ENCODE data around the gene SORBS1. TPM values are rescaled to one million over a fixed set of nuclear protein-coding genes. Genes with fewer than 3 reads are reported as not detected.

The SORBS1 gene
- total and polyA plus RNA-seq, 2 experiments from 2014 or later: 11.0 to 20.6 TPM

DNA sequence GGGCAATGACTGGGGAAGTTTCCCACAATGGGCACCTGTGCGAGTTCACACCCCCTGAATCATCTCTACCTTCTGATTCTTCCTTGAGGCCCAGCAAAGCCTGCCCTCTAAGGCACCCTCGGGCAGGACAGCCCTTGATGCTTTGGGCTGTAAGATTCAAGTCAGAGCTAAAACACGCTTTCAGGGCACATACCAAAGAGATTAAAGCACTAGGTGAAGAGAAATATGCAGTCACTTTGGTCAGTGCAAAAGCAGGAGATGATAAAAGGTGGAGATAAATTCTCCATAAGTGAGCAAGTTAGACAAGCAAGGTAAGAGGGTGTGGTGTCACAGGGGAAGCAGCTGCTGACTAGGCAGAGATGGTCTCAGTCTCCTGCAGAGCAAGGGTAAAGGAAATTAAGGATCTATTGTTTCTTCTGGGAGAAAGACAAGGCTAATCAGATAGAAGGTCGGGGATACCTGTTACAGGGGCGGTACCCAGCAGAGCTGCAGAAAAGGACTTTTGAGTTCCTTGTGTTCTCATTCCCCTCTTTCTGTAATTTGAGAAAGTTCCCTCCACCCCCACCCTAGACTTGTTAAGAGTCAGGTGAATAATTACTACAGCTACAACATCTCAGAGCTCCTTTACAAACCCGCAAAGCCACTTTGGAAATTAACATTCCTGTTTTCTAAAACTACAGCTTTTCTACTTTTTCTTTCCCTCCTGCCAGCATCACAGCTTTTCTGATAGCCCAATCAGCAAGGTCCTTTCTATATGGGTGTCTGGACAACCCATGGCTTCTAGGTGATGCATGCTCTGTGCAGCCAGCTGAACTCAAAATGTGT, 296.7 kb downstream of the SORBS1 start:
- TF ChIP-seq, protein P1, sequence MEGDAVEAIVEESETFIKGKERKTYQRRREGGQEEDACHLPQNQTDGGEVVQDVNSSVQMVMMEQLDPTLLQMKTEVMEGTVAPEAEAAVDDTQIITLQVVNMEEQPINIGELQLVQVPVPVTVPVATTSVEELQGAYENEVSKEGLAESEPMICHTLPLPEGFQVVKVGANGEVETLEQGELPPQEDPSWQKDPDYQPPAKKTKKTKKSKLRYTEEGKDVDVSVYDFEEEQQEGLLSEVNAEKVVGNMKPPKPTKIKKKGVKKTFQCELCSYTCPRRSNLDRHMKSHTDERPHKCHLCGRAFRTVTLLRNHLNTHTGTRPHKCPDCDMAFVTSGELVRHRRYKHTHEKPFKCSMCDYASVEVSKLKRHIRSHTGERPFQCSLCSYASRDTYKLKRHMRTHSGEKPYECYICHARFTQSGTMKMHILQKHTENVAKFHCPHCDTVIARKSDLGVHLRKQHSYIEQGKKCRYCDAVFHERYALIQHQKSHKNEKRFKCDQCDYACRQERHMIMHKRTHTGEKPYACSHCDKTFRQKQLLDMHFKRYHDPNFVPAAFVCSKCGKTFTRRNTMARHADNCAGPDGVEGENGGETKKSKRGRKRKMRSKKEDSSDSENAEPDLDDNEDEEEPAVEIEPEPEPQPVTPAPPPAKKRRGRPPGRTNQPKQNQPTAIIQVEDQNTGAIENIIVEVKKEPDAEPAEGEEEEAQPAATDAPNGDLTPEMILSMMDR (IDR thresholded peaks at IDR 0.05; ENCODE audit: low read depth, low read length): no peak
- peaks cover 28% of the 10 kb centered on the region for H3K4me1 ChIP-seq (ENCODE audit: low read depth)
- no peaks in the 10 kb centered on the region for H3K9me3 ChIP-seq (ENCODE audit: low read depth)
- H3K27ac ChIP-seq: no peak overlapping the region
- H3K27me3 ChIP-seq: no peaks in the 10 kb centered on the region
- no peak overlapping the region for H3K4me3 ChIP-seq
- H3K36me3 ChIP-seq: peaks cover 13% of the 10 kb centered on the region
- no peak for DNase-seq (ENCODE audit: low read depth in 1 of 2, low spot score in 1 of 2)

DNA sequence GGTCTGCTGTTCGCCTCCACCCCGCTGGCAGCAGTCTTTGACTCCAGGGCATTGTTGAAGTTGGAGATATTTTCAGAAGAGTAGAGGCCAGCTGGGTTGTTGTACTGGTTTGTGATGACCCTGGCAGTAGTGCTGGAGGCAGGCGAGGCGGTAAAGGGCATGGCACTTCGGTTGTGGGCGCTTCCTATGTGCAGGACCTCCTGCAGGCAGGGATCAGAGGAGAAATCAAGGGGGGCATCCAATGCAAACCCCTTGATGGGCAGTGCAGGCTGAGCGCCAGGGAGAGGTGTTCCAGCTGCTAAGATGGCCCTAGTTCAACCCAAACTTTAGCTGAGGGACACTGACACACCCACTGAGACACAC, 297.3 kb downstream of the SORBS1 start:
- peaks cover 13% of the 10 kb centered on the region for H3K36me3 ChIP-seq
- TF ChIP-seq, protein P1 (IDR thresholded peaks at IDR 0.05; ENCODE audit: low read depth, low read length): no peak

DNA sequence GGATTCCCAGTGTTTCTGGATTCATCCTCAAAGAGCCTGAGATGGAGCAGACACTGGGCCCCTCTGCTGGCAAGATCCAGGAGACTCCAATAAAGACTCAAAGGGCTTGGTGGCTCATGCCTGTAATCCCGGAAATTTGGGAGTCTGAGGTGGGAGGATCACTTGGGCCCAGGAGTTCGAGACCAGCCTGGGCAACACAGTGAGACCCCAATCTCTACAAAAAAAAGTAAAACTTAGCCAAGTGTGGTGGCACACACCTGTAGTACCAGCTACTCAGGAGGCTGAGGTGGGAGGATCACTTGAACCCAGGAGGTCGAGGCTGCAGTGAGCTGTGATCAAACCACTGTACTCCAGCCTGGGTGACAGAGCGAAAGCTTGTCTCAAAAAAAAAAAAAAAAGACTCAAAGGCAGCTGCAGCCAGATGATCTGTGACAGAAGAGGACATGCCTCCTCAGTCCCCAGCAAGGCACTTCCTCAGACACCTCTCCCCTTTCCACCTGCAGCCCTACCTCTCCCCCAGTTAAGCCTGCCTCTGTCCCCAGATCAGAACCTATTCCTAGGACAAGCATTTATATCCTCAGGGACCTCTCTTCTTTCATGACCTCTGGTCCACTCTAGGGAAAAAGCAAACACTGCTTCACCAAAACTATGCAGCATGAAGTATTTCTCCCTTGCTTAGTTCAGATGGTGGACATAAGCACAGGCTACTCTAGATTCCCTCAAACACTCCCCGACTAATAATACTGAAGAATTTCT, 298.2 kb downstream of the SORBS1 start:
- H3K27ac ChIP-seq: no peak overlapping the region
- peaks cover 16% of the 10 kb centered on the region for H3K36me3 ChIP-seq
- H3K9me3 ChIP-seq (ENCODE audit: low read depth): no peaks in the 10 kb centered on the region
- H3K4me3 ChIP-seq: no peak overlapping the region
- no peak for DNase-seq (ENCODE audit: low read depth in 1 of 2, low spot score in 1 of 2)
- H3K27me3 ChIP-seq: no peaks in the 10 kb centered on the region
- peaks cover 19% of the 10 kb centered on the region for H3K4me1 ChIP-seq (ENCODE audit: low read depth)
- TF ChIP-seq, protein P1 (IDR thresholded peaks at IDR 0.05; ENCODE audit: low read depth, low read length): no peak

More for the DNA sequence above, 297.3 kb downstream of the SORBS1 start:
- Histone ChIP-seq H3K27ac (no peak overlapping the region), H3K4me1 (ENCODE audit: low read depth) (peaks cover 27% of the 10 kb centered on the region), H3K4me3 (no peak overlapping the region), H3K27me3 (no peaks in the 10 kb centered on the region), H3K9me3 (ENCODE audit: low read depth) (no peaks in the 10 kb centered on the region)
- DNase-seq (ENCODE audit: low read depth in 1 of 2, low spot score in 1 of 2): no peak

DNA sequence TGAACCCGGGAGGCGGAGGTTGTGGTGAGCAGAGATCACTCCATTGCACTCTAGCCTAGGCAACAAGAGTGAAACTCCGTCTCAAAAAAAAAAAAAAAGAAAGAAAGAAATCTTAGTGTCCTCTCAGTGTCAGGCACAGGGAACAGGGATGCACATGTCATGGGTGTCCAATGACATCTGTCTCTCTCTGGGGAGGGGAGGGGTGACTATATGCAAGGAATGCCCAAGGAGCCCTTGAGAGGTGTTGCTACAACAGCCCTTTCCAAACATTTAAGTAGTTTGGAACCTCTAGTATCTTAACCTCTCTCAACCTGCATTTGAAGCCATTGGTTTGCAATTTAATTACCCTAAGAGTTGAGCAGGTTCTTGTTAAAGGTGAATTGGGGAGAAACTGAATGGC, 299.2 kb downstream of the SORBS1 start:
- Histone ChIP-seq H3K4me1 (ENCODE audit: low read depth) (peaks cover 19% of the 10 kb centered on the region), H3K4me3 (no peak overlapping the region), H3K36me3 (peaks cover 16% of the 10 kb centered on the region), H3K27ac (no peak overlapping the region), H3K9me3 (ENCODE audit: low read depth) (no peaks in the 10 kb centered on the region), H3K27me3 (no peaks in the 10 kb centered on the region)
- TF ChIP-seq, protein P1 (IDR thresholded peaks at IDR 0.05; ENCODE audit: low read depth, low read length): no peak
- DNase-seq (ENCODE audit: low read depth in 1 of 2, low spot score in 1 of 2): no peak

Other genes starting within 250 kb of the SORBS1 start
- 40.4 and 44.1 TPM in 2 replicates for gene ALDH18A1, start 95.3 kb upstream of the SORBS1 start, total RNA-seq
- 46.6 and 49.3 TPM in 2 replicates for gene ALDH18A1, start 95.3 kb upstream of the SORBS1 start, polyA plus RNA-seq
- 18.6 and 21.9 TPM in 2 replicates for gene TCTN3, start 132.6 kb upstream of the SORBS1 start, total RNA-seq
- 40.6 and 45.6 TPM in 2 replicates for gene TCTN3, start 132.6 kb upstream of the SORBS1 start, polyA plus RNA-seq
- 0.95 and 1.1 TPM in 2 replicates for gene ENTPD1, start 194.8 kb upstream of the SORBS1 start, total RNA-seq
- 1.6 and 2.0 TPM in 2 replicates for gene ENTPD1, start 194.8 kb upstream of the SORBS1 start, polyA plus RNA-seq